Heart right ventricle (tissue), 16 donors: ENCODE results near the gene COL4A4. TPM values are rescaled to one million over a fixed set of nuclear protein-coding genes. Genes with fewer than 3 reads are reported as not detected.

ENCODE experiments used
- ATAC-seq, 8 donors: fragments of 200-7000 bp; cut with Tn5 transposase; one replicate each; pipeline ENCODE4 v1.9.1; 2020; ENCODE audit warnings: mild to moderate bottlenecking in 8 of 8, moderate library complexity in 8 of 8, moderate number of reproducible peaks in 1 of 8
- DNase-seq, 2 donors: peaks; one replicate each; pipeline ENCODE4 v3.0.0-alpha.2; 2020
- H3K27ac ChIP-seq, 10 donors: fragments of 200-600 bp; sonication (generic) in 2 of 10; one replicate each; pipeline versions ENCODE4 v1.5.0 to v1.8.0; 2020 to 2022; ENCODE audit warnings: mild to moderate bottlenecking in 3 of 10
- H3K27me3 ChIP-seq, 7 donors: fragments of 200-600 bp; one replicate each; pipeline ENCODE4 v1.8.0; 2021 to 2022; ENCODE audit warnings: mild to moderate bottlenecking in 2 of 7
- H3K36me3 ChIP-seq, 9 donors: fragments of 200-600 bp; sonication (generic) in 1 of 9; one replicate each; pipeline versions ENCODE4 v1.5.0 to v1.8.0; 2020 to 2022; ENCODE audit warnings: mild to moderate bottlenecking in 2 of 9
- H3K4me1 ChIP-seq, 9 donors: fragments of 200-600 bp; sonication (generic) in 1 of 9; one replicate each; pipeline versions ENCODE4 v1.5.0 to v1.8.0; 2020 to 2022; ENCODE audit warnings: mild to moderate bottlenecking in 4 of 9
- H3K4me3 ChIP-seq, 10 donors: fragments of 200-600 bp; sonication (generic) in 2 of 10; one replicate each; pipeline versions ENCODE4 v1.5.0 to v1.8.0; 2020 to 2022; ENCODE audit warnings: mild to moderate bottlenecking in 7 of 10, moderate library complexity in 2 of 10
- H3K9me3 ChIP-seq, 11 donors: fragments of 200-600 bp in 10 of 11; sonication (generic) in 2 of 11; one replicate each; pipeline versions ENCODE4 v1.5.0 to v1.8.0; 2013 to 2022; ENCODE audit warnings: mild to moderate bottlenecking in 2 of 11, control low read depth in 1 of 11, moderate library complexity in 1 of 11
- WGBS, 2 donors: extraction: QIAGEN DNeasy Blood & Tissue Kit; methylation state at CpG; one replicate each; pipeline ENCODE4 v1.1.7; 2013; ENCODE audit warnings: inconsistent platforms in 1 of 2; 5-methylcytosine and 5-hydroxymethylcytosine counted together
- intact Hi-C, 10 donors: fragments of 100-400 bp; cut with DNase I; formaldehyde crosslinking; loops; one replicate each; pipeline versions ENCODE4 v1.11.1 to v1.14.2; 2022
- polyA plus RNA-seq, 2 donors: library from polyadenylated mRNA; stranded (reverse); fragments of 200-250 nt; gene quantifications; one replicate each; pipeline ENCODE4 v1.2.3, GENCODE V29; 2013
- total RNA-seq, 10 donors: library from RNA; stranded (reverse); fragmentation: NEBNext Ultra II Directional in 3 of 10; extraction: Animal tissue kit (Norgen Biotek cat#: 25700) in 3 of 10; gene quantifications; one replicate each; pipeline versions ENCODE4 v1.2.1 to v1.2.4, GENCODE V29; 2021 to 2023
- TF ChIP-seq, protein P1 (sequence below), 9 donors: fragments of 200-600 bp; sonication (generic) in 2 of 9; IDR thresholded peaks; one replicate each; pipeline versions ENCODE4 v1.5.0 to v1.8.0; 2021 to 2022; ENCODE audit warnings: antibody characterized with exemption in 9 of 9, mild to moderate bottlenecking in 5 of 9, moderate library complexity in 1 of 9
- donor health status: Arrhythmogenic right ventricular cardiomyopathy.
- donor health status: ischemic (EF 13 %, LVEDD 7.1; RV severe dilation, severe dysfunction).
- donor health status: healthy with polysubstance abuse.
- donor health status: DM: no; HTN: yes; CAD: no.
- donor health status: DM: no; HTN: no; CAD: no.
- donor health status: ischemic (EF 25% LVEDD 6.9; RV normal size, moderate dysfunction).
- donor health status: ischemic (EF 25% LVEDD 5.7; RV mildly dilated, moderate dysfunction).
- donor health status: healthy.
- donor health status: DM: yes; HTN: yes; CAD: no.
- donor health status: Ischemic cardiomyopathy.
- donor health status: ischemic (EF 35%, LVEDD 5.7; RV mildly dilated, moderate dysfunction).
- donor health status: nonischemic (EF 11% LVEDD 7.7; RV severe dilation, severe dysfunction).
- donor health status: DM: yes; HTN: yes; CAD: no.
- donor health status: PGD.
- donor health status: ischemic (EF 29% LVEDD 5.4; RV normal size, mild dysfunction).
- donor health status: nonischemic (EF 23%, LVEDD 6.1; RV moderate dilation, normal function).

Gene COL4A4
- total and polyA plus RNA-seq, 12 donors, result 0.84 to 11.4 (median 4.1) TPM

DNA sequence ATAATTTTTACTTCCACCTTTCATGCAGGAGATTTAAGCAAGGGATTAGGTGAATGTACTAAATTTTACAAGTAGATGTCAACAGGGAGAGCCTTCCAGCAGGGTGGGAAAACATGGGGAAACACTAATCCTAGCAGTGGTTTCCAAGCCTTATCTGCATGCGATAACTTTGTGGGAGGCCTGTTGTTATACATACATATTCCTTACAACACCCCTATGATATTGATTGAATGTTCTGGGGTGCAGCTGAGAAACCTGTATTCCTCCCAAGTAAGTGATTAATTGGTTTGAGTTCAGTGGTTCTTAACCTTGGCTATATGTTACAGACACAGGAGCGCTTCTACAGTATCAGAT, 65.9 kb downstream of the COL4A4 start:
- intact Hi-C loops, result no loop called here
- Histone ChIP-seq H3K27ac (no peak overlapping the region), H3K4me3 (no peak overlapping the region), H3K27me3 (no peaks in the 10 kb centered on the region), H3K9me3 (peaks cover 0 to 13% (median 0%) of the 10 kb centered on the region in 11 donors), H3K36me3 (peaks cover 0 to 59% (median 0%) of the 10 kb centered on the region in 9 donors), H3K4me1 (no peaks in the 10 kb centered on the region)
- TF ChIP-seq, protein P1, sequence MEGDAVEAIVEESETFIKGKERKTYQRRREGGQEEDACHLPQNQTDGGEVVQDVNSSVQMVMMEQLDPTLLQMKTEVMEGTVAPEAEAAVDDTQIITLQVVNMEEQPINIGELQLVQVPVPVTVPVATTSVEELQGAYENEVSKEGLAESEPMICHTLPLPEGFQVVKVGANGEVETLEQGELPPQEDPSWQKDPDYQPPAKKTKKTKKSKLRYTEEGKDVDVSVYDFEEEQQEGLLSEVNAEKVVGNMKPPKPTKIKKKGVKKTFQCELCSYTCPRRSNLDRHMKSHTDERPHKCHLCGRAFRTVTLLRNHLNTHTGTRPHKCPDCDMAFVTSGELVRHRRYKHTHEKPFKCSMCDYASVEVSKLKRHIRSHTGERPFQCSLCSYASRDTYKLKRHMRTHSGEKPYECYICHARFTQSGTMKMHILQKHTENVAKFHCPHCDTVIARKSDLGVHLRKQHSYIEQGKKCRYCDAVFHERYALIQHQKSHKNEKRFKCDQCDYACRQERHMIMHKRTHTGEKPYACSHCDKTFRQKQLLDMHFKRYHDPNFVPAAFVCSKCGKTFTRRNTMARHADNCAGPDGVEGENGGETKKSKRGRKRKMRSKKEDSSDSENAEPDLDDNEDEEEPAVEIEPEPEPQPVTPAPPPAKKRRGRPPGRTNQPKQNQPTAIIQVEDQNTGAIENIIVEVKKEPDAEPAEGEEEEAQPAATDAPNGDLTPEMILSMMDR (IDR thresholded peaks at IDR 0.05), result no peak
- ATAC-seq (no peak), DNase-seq (no peak)
- 74 to 76% methylated on average over 2 of the region's 2 CpGs for WGBS, 2 donors

DNA sequence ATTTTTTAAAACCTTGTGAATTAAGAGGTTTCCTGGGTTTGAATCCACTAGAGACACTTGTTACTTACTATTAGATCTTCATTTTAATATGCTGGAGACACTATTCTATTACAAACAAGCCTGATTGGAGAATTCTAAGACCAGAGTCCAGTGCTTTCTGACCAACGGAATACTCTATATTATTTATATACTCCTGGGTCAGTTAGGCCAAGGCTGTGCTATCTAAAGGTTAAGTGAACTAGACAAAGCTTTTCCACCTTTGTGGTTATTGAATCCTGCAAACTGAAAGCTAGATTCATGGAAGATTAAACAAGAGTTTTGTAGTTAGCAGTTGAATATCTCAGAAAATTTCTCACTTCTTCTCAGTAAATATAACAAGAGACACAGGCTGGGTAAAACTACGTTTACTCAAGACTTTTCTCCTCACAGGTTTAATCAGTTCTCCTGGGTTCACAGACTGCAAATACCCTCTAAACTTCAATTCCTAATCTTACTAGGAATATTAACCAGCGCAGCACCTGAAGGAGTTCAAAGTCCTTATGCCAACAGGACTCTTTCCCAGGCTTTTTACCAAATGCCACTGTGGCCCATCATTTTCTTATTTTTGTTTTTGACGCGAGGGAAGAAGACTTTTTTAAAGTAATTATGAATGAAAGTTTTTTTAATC, 66.4 kb downstream of the COL4A4 start:
- H3K4me3 ChIP-seq, result no peak overlapping the region
- intact Hi-C loops, result no loop called here
- peaks cover 0 to 14% (median 0%) of the 10 kb centered on the region in 11 donors for H3K9me3 ChIP-seq
- 84 to 88% methylated on average over 5 of the region's 5 CpGs for WGBS, 2 donors
- H3K27me3 ChIP-seq, result no peaks in the 10 kb centered on the region
- peaks cover 0 to 63% (median 0%) of the 10 kb centered on the region in 9 donors for H3K36me3 ChIP-seq
- ATAC-seq (no peak), DNase-seq (no peak)
- H3K4me1 ChIP-seq, result no peaks in the 10 kb centered on the region
- TF ChIP-seq, protein P1 (IDR thresholded peaks at IDR 0.05), result no peak
- H3K27ac ChIP-seq, result no peak overlapping the region

DNA sequence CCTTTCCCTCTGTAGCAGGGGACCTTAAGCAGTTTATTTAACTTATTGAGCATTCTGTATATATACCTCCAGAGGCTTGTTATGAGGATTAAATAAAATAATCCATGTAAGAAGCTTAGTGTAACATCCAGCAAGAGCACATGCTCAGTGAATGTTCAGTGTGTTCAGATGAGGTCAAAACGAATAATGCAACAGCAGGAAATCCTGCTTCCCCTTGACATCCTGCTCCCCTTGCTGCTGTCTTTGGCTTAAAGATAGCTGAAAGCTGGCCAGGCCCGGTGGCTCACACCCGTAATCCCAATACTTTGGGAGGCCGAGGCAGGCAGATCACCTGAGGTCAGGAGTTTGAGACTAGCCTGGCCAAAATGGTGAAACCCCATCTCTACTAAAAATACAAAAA, 68.7 kb downstream of the COL4A4 start:
- 49 to 62% methylated on average over 4 of the region's 4 CpGs for WGBS, 2 donors
- DNase-seq (no peak), ATAC-seq (no peak)
- intact Hi-C loops, result no loop called here
- no peak overlapping the region for H3K4me3 ChIP-seq
- H3K36me3 ChIP-seq, result peaks cover 0 to 46% (median 0%) of the 10 kb centered on the region in 9 donors
- no peaks in the 10 kb centered on the region for H3K27me3 ChIP-seq
- peaks cover 0 to 14% (median 0%) of the 10 kb centered on the region in 11 donors for H3K9me3 ChIP-seq
- H3K4me1 ChIP-seq, result no peaks in the 10 kb centered on the region
- TF ChIP-seq, protein P1 (IDR thresholded peaks at IDR 0.05), result no peak
- no peak overlapping the region for H3K27ac ChIP-seq

DNA sequence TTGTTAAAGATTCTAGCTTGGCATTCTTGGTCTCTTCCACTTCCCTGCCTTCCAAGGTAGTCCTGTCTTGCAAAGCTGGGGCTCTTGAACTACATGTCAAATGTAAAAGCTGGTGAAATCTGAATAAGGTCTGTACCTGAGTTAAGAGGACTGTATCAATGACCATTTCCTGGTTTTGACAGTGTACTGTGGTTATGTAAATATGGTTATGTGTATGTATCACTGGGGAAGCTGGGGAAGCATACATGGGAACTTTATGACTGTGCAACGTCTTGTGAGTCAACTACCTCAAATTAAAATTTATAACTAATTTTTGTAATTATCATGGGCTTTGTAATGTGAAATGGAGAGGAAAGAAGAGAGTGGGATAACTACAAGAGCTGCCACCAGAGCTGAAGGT, 81.7 kb downstream of the COL4A4 start:
- Histone ChIP-seq H3K27me3 (no peaks in the 10 kb centered on the region), H3K4me1 (no peaks in the 10 kb centered on the region), H3K36me3 (peaks cover 0 to 88% (median 5%) of the 10 kb centered on the region in 9 donors), H3K4me3 (no peak overlapping the region), H3K27ac (no peak overlapping the region), H3K9me3 (no peaks in the 10 kb centered on the region)
- TF ChIP-seq, protein P1 (IDR thresholded peaks at IDR 0.05), result no peak
- DNase-seq (no peak), ATAC-seq (no peak)
- 45 to 58% methylated on average over 1 of the region's 1 CpG for WGBS, 2 donors
- intact Hi-C loops, result no loop called here
